GM23338 (cell line): ENCODE data around the gene CNPY1. TPM values are rescaled to one million over a fixed set of nuclear protein-coding genes. Genes with fewer than 3 reads are reported as not detected.

Experiments used
- ATAC-seq: fragments of 200-7000 bp; cut with Tn5 transposase; 3 replicates; pipeline ENCODE4 v1.9.1; 2020
- DNase-seq: peaks from one replicate; pipeline ENCODE4 v3.0.0-alpha.2; 2015; ENCODE audit warnings: low spot score
- H2AFZ ChIP-seq: fragments of 200-600 bp; sonication (generic); 2 replicates; pipeline ENCODE4 v1.8.0; 2016; ENCODE audit warnings: antibody characterized with exemption, mild to moderate bottlenecking, moderate library complexity
- H3F3A ChIP-seq: fragments of 200-600 bp; sonication (generic); replicated peaks from 2 replicates; pipeline ENCODE4 v1.8.0; 2017; ENCODE audit warnings: antibody characterized with exemption, mixed run types, low read depth
- H3K27ac ChIP-seq: fragments of 200-600 bp; sonication (generic); 2 replicates; pipeline ENCODE4 v1.6.1; 2016; ENCODE audit warnings: low read depth
- H3K27me3 ChIP-seq: fragments of 200-600 bp; sonication (generic); 2 replicates; pipeline ENCODE4 v1.8.0; 2016; ENCODE audit warnings: mild to moderate bottlenecking, mixed run types, moderate library complexity; ENCODE audit not compliant: insufficient read depth
- H3K36me3 ChIP-seq: fragments of 200-600 bp; sonication (generic); 2 replicates; pipeline ENCODE4 v1.8.0; 2016; ENCODE audit warnings: mild to moderate bottlenecking; ENCODE audit not compliant: insufficient read depth
- H3K4me1 ChIP-seq: fragments of 200-600 bp; sonication (generic); 2 replicates; pipeline ENCODE4 v1.8.0; 2016; ENCODE audit warnings: mild to moderate bottlenecking, moderate library complexity; ENCODE audit not compliant: insufficient read depth
- H3K4me2 ChIP-seq: fragments of 200-600 bp; sonication (generic); 2 replicates; pipeline ENCODE4 v1.7.1; 2017; ENCODE audit warnings: mixed run types
- H3K4me3 ChIP-seq: fragments of 200-600 bp; sonication (generic); 2 replicates; pipeline ENCODE4 v1.6.1; 2016; ENCODE audit warnings: mixed run types
- H3K79me2 ChIP-seq: fragments of 200-600 bp; sonication (generic); replicated peaks from 2 replicates; pipeline ENCODE4 v1.8.0; 2017; ENCODE audit warnings: mild to moderate bottlenecking; ENCODE audit not compliant: insufficient read depth
- H3K9me2 ChIP-seq: fragments of 200-600 bp; sonication (generic); 2 replicates; pipeline ENCODE4 v1.8.0; 2017; ENCODE audit not compliant: insufficient read depth
- H4K20me1 ChIP-seq: fragments of 200-600 bp; sonication (generic); replicated peaks from 2 replicates; pipeline ENCODE4 v1.8.0; 2017; ENCODE audit warnings: mild to moderate bottlenecking; ENCODE audit not compliant: insufficient read depth
- H3K27ac Mint-ChIP-seq: 2 replicates; pipeline ENCODE4 v1.8.0; 2020; ENCODE audit warnings: inconsistent platforms, mild to moderate bottlenecking, moderate library complexity, mixed read lengths
- H3K27me3 Mint-ChIP-seq: 3 replicates; pipeline ENCODE4 v1.8.0; 2022; ENCODE audit warnings: low read depth, mild to moderate bottlenecking, moderate library complexity, mixed read lengths, inconsistent platforms; ENCODE audit not compliant: insufficient read depth, poor library complexity
- H3K36me3 Mint-ChIP-seq: 3 replicates; pipeline ENCODE4 v1.8.0; 2021; ENCODE audit warnings: low read depth, mild to moderate bottlenecking, inconsistent platforms, moderate library complexity, mixed read lengths
- H3K4me1 Mint-ChIP-seq: 3 replicates; pipeline ENCODE4 v1.8.0; 2020; ENCODE audit warnings: mild to moderate bottlenecking, inconsistent platforms, mixed read lengths
- H3K4me3 Mint-ChIP-seq: 3 replicates; pipeline ENCODE4 v1.8.0; 2021; ENCODE audit warnings: moderate library complexity, mild to moderate bottlenecking, inconsistent platforms, mixed read lengths
- H3K9me3 Mint-ChIP-seq: 3 replicates; pipeline ENCODE4 v1.8.0; 2020; ENCODE audit warnings: moderate library complexity, mild to moderate bottlenecking, inconsistent platforms, mixed read lengths
- CREB1 ChIP-seq: fragments of 250-450 bp; sonication (Bioruptor Pico); IDR thresholded peaks from 2 replicates; pipeline ENCODE4 v1.5.0; 2020; ENCODE audit warnings: low read depth, mild to moderate bottlenecking, moderate library complexity
- JUNB ChIP-seq: IDR thresholded peaks from one replicate; pipeline ENCODE4 v1.6.1; 2016; ENCODE audit warnings: antibody characterized with exemption; ENCODE audit not compliant: unreplicated experiment
- STAT1 ChIP-seq: IDR thresholded peaks from one replicate; pipeline ENCODE4 v1.6.1; 2016; ENCODE audit warnings: antibody characterized with exemption; ENCODE audit not compliant: unreplicated experiment
- ZNF331 ChIP-seq: fragments of 250-450 bp; sonication (Bioruptor Pico); IDR thresholded peaks from 2 replicates; pipeline ENCODE4 v1.5.0; 2020; ENCODE audit warnings: low read depth, mild to moderate bottlenecking, moderate library complexity
- ZNF462 ChIP-seq: fragments of 250-450 bp; sonication (Bioruptor Pico); IDR thresholded peaks from 2 replicates; pipeline ENCODE4 v1.5.0; 2020; ENCODE audit warnings: mild to moderate bottlenecking, moderate library complexity
- polyA plus RNA-seq: library from polyadenylated mRNA; unstranded; fragments of >200 nt; fragmentation: Nextera tagmentation; extraction: Ambion mirVana; gene quantifications from 2 replicates; pipeline ENCODE4 v1.2.1, GENCODE V29; 2016
- total RNA-seq: library from RNA; depleted of rRNA; stranded (reverse); fragments of >200 nt; shearing (Covaris generic); gene quantifications from 2 replicates; pipeline ENCODE4 v1.2.3, GENCODE V29; 2014

Gene CNPY1
- total and polyA plus RNA-seq, 2 experiments from 2014 or later: not detected

DNA sequence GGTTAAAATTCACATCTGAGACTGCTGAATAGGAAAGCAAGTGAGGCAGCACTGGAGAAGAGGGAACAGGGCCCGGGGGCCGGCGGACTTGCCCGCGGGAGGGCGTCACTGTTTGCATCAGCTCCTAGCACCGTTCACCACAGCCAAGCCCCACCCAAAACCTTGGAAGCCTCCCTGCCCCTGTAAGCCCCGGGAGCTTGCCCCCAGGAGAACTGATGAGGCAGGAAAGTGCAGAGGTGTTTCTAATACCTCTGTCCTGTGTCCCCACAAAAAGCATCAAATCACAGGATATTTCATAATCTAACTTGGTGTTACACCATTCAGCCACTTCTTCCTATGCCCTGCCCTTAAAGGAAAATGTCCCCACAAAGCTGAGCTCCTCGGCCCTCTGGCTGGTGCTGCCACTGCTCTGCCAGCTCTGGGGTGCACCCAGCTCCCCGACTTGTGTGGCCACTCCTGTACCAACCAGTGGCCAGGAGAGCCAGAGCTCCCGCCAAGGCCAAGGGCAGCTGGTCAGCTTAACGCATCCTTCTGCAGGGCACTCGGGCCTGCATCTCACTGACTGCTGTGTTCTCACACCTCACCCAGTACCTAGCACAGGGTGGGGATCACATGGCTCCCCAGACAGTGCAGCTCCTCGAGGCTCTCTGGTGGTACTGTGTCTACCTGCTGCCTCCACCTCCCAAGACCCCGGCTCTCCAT is 47.3 kb upstream of the CNPY1 start (continued):
- no peak for TF ChIP-seq JUNB
- TF ChIP-seq STAT1: no peak
- TF ChIP-seq ZNF331 (CRISPR knock-in tag): no peak

DNA sequence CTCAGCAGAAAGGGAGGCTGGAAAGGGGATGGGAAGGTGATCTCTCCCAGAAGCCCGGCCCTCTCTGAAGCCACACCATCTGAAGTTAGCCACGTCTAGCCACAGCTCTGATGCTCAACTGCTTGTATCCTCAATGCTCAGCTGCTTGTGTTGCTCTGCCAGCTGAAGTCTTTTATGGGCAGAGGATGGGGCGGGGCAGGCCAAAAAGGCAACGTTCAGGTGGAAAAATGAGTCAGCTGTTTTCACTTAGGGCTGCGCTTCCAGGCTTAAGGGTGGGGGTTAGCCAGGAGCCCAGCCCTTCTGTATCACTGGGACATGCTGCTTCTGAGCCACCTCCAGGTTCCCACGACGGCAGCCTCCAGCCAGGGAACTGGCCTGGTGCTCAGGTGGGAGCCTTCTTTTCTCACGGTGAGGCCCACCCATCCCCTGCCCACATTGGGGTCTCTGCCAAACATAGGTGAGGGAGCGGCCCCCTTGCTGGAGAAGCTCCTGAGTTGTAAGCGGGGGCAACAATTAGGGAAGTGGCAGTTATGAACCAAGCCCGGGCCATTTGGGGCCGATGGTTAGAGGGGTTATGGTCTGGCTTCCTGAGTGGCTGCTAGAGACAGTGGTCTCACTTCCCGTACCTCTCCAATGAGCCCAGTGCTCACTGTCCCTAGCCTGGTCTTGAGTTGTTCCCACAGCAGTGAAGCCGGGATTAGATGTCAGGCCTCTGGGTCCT is 44.9 kb upstream of the CNPY1 start:
- Histone ChIP-seq H3F3A (no peaks in the 10 kb centered on the region), H4K20me1 (no peaks in the 10 kb centered on the region), H3K4me3 (no peak overlapping the region), H3K36me3 (no peaks in the 10 kb centered on the region), H3K27me3 (no peaks in the 10 kb centered on the region), H2AFZ (no peak overlapping the region), H3K27ac (no peak overlapping the region), H3K79me2 (no peaks in the 10 kb centered on the region), H3K4me2 (no peak overlapping the region), H3K4me1 (0 out of 2 replicates have a peak, but pooled peaks cover under 1% of the 10 kb centered on the region), H3K9me2 (no peaks in the 10 kb centered on the region)
- peaks cover 21% of the 10 kb centered on the region for H3K4me1 Mint-ChIP-seq
- no peak overlapping the region for H3K4me3 Mint-ChIP-seq
- no peak for TF ChIP-seq CREB1 (CRISPR knock-in tag)
- TF ChIP-seq ZNF462: no peak
- TF ChIP-seq STAT1: no peak
- no peak overlapping the region for H3K27ac Mint-ChIP-seq
- no peak for DNase-seq
- H3K27me3 Mint-ChIP-seq: peaks cover 11% of the 10 kb centered on the region
- H3K36me3 Mint-ChIP-seq: no peaks in the 10 kb centered on the region
- no peak for ATAC-seq
- H3K9me3 Mint-ChIP-seq: no peaks in the 10 kb centered on the region
